ENCODE measurements around the gene BMP10. TPM values are rescaled to one million over a fixed set of nuclear protein-coding genes. Genes with fewer than 3 reads are reported as not detected.

BMP10 gene
- total RNA-seq, 4 donors from 2014 or later = not detected

DNA sequence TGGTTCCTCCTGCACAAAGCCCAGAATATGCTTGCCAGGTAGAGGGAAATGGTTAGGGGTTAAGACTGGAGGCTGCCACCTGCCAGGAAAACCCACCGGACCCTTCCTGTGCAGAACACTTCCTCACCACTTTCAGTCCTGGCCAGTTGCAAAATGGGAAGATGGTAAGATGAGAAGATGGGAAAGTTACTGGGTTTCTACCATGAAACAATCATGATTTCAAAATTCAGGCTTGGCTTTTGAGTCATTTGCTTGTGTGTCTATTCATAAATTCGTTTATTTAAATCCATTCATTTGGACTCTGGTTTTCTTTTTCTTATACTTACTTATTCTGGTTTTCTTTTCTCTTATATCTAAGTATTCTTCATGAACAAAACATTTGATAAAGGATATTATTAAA lies 7.2 kb downstream of the BMP10 start:
- DNase-seq (ENCODE audit: low spot score) (no peak), ATAC-seq (ENCODE audit: low FRiP score) (no peak)
- no peak for TF ChIP-seq CTCF (IDR thresholded peaks at IDR 0.05)

DNA sequence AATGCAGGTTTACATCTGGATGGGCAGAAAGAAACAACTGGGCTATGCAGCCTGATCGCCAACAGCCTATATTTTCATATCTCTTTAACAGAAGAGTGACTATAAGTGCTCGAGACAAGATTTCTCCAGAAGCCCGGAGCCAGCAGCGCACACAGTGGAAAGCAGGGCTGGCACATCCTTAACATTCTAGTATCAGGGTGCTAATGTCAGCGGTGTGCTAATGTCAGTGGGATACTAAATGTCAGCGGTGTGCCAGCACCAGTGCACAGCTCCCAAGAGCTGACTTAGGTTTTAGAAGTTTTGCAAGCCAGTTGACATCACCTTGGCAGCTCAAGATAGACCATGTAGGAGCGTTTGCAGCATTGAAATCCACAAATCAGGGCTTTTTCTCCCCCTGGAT lies 8.3 kb downstream of the BMP10 start:
- no peak for ATAC-seq (ENCODE audit: low FRiP score)
- no peak for TF ChIP-seq CTCF (IDR thresholded peaks at IDR 0.05)
- no peak for DNase-seq (ENCODE audit: low spot score)

- ATAC-seq (ENCODE audit: low FRiP score) = no peak
- no peak for TF ChIP-seq CTCF (IDR thresholded peaks at IDR 0.05)
- DNase-seq (ENCODE audit: low spot score) = no peak
These were observed 9.9 kb downstream of the BMP10 start for GRCh38 chr2:68861330-68861729.

DNA sequence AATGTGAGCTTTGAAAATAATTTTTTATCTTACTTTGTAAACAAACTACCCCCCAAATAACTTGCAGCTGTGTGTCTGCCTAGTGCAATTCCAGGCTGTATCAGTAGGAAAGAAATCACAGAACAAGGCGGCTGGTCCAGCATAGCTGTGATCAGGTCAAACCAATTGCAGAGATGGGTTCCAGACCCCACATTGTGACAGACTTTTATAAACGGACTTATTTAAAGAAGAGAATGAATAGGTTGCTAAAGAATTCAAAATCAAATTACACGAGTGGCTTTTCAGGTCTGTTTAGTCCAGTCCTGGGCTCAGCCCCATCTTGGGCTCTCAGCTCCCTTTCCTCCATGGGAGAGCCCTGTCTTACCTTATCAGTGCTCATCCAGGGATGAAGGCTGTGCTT lies 11.1 kb downstream of the BMP10 start:
- ATAC-seq (ENCODE audit: low FRiP score) (no peak), DNase-seq (ENCODE audit: low spot score) (no peak)
- no peak for TF ChIP-seq CTCF (IDR thresholded peaks at IDR 0.05)

DNA sequence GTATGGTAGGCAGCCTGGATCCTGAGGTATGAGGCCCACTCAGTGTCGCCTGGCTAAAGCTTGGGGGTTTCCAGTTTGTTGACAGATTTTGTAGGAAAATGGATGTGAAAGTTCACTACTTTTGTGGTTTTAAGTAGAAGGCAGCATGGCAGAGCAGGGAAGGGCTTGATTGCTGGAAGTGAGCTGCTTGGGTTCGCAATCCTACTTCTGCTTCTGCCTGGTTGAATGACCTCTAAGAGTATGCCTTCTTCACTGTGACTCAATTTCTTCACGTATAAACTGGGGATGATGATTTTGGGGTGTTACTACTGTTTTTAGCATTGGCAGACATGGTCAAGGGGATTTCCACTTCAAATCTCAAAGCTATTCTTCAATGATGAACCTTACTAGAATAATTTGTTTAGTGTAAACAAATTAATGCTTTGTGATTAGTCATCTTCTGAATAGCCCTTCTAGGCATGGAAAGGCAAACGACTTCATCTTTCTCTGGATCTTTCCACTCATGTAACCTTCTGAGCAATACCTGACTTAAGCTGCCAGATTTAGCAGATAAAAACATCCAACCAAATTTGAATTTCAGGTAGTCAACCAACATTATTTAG lies 13.2 kb downstream of the BMP10 start:
- ATAC-seq (ENCODE audit: low FRiP score) (no peak), DNase-seq (ENCODE audit: low spot score) (no peak)
- no peak for TF ChIP-seq CTCF (IDR thresholded peaks at IDR 0.05)

DNA sequence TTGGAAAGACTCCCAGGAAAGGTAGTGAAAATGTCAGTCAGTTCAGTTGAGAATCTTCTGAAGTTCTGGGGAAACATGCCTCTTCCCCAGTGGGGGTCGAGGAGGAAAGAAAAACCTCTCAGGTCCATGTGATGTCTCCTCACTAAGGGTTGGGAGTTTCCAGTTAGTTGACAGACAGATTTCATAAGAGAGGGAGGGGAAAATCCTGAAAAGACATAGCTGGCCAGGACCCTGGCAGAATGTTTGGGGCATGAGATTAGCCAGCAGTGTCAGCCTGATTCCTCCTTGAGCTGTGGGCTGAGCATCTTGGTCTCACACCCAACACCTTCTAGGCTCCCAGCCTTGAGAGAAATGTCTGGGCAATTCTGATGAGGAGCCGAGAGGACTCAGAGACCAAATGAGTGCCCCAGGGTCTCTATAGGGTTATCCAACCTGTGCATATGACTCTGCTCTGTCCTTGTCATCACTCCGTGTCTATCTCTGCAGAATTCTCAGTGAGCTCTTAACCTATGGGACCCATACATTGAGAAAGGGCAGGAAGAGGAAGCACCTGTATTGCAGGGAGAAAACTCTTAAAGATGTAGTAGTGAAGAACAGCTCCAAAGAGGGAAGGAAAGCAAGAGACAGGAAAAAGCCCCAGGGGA lies 13.9 kb downstream of the BMP10 start:
- TF ChIP-seq CTCF (IDR thresholded peaks at IDR 0.05) = no peak
- DNase-seq (ENCODE audit: low spot score) = no peak
- no peak for ATAC-seq (ENCODE audit: low FRiP score)

GRCh38 chr2:68855550-68855949 lies 15.6 kb downstream of the BMP10 start:
- DNase-seq (ENCODE audit: low spot score) (no peak), ATAC-seq (ENCODE audit: low FRiP score) (no peak)
- TF ChIP-seq CTCF (IDR thresholded peaks at IDR 0.05) = no peak

Measured in omental fat pad (tissue), 4 donors.